WTC11 (cell line): ENCODE data around the gene GABRR2.

Experiments used
- CREB1 ChIP-seq: sonication (generic); formaldehyde crosslinking; IDR thresholded peaks from 2 replicates; pipeline ENCODE4 v1.8.0; 2023; ENCODE audit warnings: mild to moderate bottlenecking, missing genetic modification reagents
- CTCF ChIP-seq: fragments of 200-600 bp; IDR thresholded peaks from 2 replicates; pipeline ENCODE4 v1.8.0; 2022; ENCODE audit warnings: antibody characterized with exemption
- FOXJ3 ChIP-seq: sonication (generic); formaldehyde crosslinking; IDR thresholded peaks from 2 replicates; pipeline ENCODE4 v1.9.0; 2021; ENCODE audit warnings: missing genetic modification reagents, mild to moderate bottlenecking, borderline replicate concordance
- FOXP1 ChIP-seq: sonication (generic); formaldehyde crosslinking; IDR thresholded peaks from 2 replicates; pipeline ENCODE4 v1.8.0; 2022; ENCODE audit warnings: missing genetic modification reagents, mild to moderate bottlenecking, moderate library complexity, borderline replicate concordance
- NFYB ChIP-seq: sonication (generic); formaldehyde crosslinking; conservative IDR thresholded peaks from 2 replicates; pipeline ENCODE4 v1.8.0; 2022; ENCODE audit warnings: low read depth, missing genetic modification reagents
- USF2 ChIP-seq: sonication (generic); formaldehyde crosslinking; IDR thresholded peaks from 2 replicates; pipeline ENCODE4 v1.8.1; 2023; ENCODE audit warnings: mild to moderate bottlenecking, missing genetic modification reagents, moderate library complexity
- ZBTB21 ChIP-seq: sonication (generic); formaldehyde crosslinking; IDR thresholded peaks from 2 replicates; pipeline ENCODE4 v1.8.1; 2023; ENCODE audit warnings: mild to moderate bottlenecking, missing genetic modification reagents, borderline replicate concordance
- ZNF396 ChIP-seq: fragments of 250-450 bp; sonication (Bioruptor Pico); IDR thresholded peaks from 2 replicates; pipeline ENCODE4 v1.8.0; 2021; ENCODE audit warnings: mild to moderate bottlenecking, moderate library complexity, borderline replicate concordance

- no peak for TF ChIP-seq USF2 (CRISPR knock-in tag)
- no peak for TF ChIP-seq CTCF
- no peak for TF ChIP-seq CREB1 (CRISPR knock-in tag)
- TF ChIP-seq FOXP1: no peak
- TF ChIP-seq NFYB: no peak
- TF ChIP-seq ZBTB21: no peak
- TF ChIP-seq FOXJ3 (CRISPR knock-in tag): no peak
- TF ChIP-seq ZNF396 (CRISPR knock-in tag): no peak
These were observed 2.1 kb downstream of the GABRR2 start for GRCh38 chr6:89313006-89313405.
